ENCODE results near the gene PDRG1.

The PDRG1 gene

GRCh38 chr20:31903627-31904386, 48.0 kb downstream of the PDRG1 start:
- DNase-seq, result no peak

GRCh38 chr20:31901615-31902014, 50.2 kb downstream of the PDRG1 start:
- DNase-seq, result no peak

GRCh38 chr20:31897541-31897940, 54.3 kb downstream of the PDRG1 start:
- no peak for DNase-seq

GRCh38 chr20:31896049-31896448, 55.8 kb downstream of the PDRG1 start:
- no peak for DNase-seq

GRCh38 chr20:31894980-31895675, 56.7 kb downstream of the PDRG1 start:
- DNase-seq, result no peak
